ENCODE results near the gene KCNH2. TPM values are rescaled to one million over a fixed set of nuclear protein-coding genes. Genes with fewer than 3 reads are reported as not detected.

KCNH2 gene, protein sequence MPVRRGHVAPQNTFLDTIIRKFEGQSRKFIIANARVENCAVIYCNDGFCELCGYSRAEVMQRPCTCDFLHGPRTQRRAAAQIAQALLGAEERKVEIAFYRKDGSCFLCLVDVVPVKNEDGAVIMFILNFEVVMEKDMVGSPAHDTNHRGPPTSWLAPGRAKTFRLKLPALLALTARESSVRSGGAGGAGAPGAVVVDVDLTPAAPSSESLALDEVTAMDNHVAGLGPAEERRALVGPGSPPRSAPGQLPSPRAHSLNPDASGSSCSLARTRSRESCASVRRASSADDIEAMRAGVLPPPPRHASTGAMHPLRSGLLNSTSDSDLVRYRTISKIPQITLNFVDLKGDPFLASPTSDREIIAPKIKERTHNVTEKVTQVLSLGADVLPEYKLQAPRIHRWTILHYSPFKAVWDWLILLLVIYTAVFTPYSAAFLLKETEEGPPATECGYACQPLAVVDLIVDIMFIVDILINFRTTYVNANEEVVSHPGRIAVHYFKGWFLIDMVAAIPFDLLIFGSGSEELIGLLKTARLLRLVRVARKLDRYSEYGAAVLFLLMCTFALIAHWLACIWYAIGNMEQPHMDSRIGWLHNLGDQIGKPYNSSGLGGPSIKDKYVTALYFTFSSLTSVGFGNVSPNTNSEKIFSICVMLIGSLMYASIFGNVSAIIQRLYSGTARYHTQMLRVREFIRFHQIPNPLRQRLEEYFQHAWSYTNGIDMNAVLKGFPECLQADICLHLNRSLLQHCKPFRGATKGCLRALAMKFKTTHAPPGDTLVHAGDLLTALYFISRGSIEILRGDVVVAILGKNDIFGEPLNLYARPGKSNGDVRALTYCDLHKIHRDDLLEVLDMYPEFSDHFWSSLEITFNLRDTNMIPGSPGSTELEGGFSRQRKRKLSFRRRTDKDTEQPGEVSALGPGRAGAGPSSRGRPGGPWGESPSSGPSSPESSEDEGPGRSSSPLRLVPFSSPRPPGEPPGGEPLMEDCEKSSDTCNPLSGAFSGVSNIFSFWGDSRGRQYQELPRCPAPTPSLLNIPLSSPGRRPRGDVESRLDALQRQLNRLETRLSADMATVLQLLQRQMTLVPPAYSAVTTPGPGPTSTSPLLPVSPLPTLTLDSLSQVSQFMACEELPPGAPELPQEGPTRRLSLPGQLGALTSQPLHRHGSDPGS
- not detected in 2 replicates for total RNA-seq (2014; rRNA removed; shearing (Covaris generic))

DNA sequence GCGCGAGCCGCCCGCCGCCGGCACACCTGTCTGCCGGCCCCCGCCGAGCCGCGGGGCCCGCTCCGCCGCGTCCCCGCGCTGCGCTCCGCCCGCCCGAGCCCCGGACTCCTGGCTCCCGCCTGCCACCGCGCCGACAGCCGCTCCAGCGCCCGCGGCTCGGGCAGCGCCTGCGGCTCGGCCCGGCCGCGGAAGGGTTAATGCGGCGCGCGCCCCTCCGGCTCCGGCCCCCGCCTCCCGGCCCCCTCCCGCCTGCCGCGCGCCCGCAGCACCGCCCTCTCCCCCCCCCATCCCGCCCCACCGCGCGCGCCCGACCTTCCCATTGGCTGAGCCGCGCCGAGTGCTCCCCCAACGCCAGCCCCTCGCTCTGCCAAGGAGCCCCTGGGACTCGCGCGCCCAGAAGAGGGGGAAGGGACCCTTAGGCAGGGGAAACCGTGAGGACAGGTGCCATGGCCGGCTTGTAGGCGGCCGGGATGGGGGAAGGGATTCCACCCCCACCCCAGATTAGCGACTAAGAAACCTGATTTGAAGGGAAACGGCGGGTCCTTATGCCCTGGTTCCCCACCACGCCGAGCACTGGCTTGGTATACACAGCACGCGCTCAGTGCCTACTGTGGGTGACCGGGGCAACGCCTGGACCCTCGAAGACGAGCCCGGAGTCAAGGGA lies at the start of gene KCNH2:
Gene KCNH2, minus strand, starts transcription at position 196 of the 664 bp plus-strand sequence. CDS start 408 bp downstream, outside the sequence.

DNA sequence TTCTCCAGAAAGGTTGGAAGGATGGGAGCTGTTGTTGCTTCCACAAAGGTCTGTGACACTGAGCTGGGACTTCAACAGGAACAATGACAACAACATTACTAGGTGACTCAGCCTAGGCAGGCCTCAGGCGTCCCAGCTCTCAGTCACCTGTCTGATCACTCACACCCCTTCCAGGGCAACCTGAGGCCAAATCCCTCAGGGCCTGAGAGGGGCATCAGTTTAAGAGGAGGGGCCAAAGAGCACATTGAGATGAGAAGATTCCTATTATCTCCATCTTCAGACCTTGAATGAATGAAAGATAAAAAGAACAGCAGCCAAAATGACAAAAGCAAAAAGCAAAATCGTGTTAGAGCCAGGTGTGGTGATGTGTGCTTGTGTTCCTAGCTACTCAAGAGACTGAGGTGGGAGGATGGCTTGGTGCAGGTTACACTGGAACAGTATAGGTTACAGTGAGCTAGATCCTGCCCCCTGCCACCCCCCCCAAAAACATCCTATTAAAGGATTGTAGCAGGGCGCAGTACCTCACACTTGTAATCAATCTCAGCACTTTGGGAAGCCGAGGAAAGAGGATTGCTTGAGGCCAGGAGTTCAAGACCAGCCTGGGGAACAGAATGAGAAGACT lies 46.4 kb upstream of the KCNH2 start, which contains the start of gene ATG9B:
Gene ATG9B, minus strand, starts transcription at position 60 of the 622 bp plus-strand sequence. CDS start 71 bp downstream, outside the sequence.

DNA sequence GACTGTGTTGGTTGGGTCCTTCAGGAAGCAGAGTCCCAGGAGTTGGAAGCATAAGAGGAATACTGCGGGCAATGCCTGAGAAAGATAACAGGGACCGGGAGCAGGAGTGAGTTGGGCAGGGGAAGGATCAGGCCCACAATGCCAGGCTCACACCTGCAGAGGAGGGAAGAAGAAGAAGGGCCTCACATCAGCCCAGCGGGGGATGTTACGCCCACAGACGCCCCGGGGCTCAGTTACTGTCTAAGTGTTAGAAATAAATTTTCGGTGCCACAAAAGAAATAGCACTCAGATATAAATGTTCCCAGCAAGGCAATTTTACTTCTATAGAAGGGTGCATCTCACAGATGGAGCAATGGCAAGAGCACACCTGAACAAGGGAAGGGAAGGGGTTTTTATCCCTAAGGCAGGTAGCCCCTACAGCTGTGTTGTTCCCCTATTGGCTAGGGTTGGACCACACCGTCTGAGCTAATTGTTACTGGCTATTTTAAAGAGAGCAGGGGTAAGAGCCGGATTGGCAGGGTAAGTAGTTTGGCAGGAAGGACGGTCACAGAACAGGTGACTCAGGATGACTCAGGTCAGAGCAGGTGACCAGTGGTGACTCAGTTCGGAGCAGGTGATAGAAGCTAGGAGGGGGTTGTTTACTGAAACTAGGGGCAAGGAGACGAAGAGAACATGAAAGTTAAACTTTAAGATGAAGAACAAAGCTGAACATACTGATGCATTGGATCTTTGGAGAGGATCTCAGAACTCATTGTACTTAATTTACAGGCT lies 12.5 kb upstream of the KCNH2 start, which contains the start of gene NOS3:
Gene NOS3, plus strand, starts transcription at position 602 of the 771 bp plus-strand sequence. CDS start 2,787 bp downstream, outside the sequence.

Other genes starting within 250 kb of the KCNH2 start
- not detected in 2 replicates for gene GIMAP5, start 240.9 kb downstream of the KCNH2 start, total RNA-seq (2014; rRNA removed; shearing (Covaris generic))
- gene TMEM176B, start 178.0 kb downstream of the KCNH2 start, total RNA-seq (2014; rRNA removed; shearing (Covaris generic)): not detected in 2 replicates
- not detected in 2 replicates for gene TMEM176A, start 177.6 kb downstream of the KCNH2 start, total RNA-seq (2014; rRNA removed; shearing (Covaris generic))
- gene AOC1, start 125.8 kb downstream of the KCNH2 start, total RNA-seq (2014; rRNA removed; shearing (Covaris generic)): 0.08 TPM in 1 of 2 replicates, not detected in the other
- not detected in 2 replicates for gene NOS3, start 12.7 kb upstream of the KCNH2 start, total RNA-seq (2014; rRNA removed; shearing (Covaris generic))
- gene ATG9B, start 46.2 kb upstream of the KCNH2 start, total RNA-seq (2014; rRNA removed; shearing (Covaris generic)): not detected in 2 replicates
- gene ABCB8, start 50.1 kb upstream of the KCNH2 start, total RNA-seq (2014; rRNA removed; shearing (Covaris generic)): 29.2 and 37.3 TPM in 2 replicates
- gene ASIC3, start 70.2 kb upstream of the KCNH2 start, total RNA-seq (2014; rRNA removed; shearing (Covaris generic)): 0.74 and 3.7 TPM in 2 replicates
- 44.8 and 50.0 TPM in 2 replicates for gene CDK5, start 79.6 kb upstream of the KCNH2 start, total RNA-seq (2014; rRNA removed; shearing (Covaris generic))
- 193 and 293 TPM in 2 replicates for gene SLC4A2, start 81.3 kb upstream of the KCNH2 start, total RNA-seq (2014; rRNA removed; shearing (Covaris generic))
- gene FASTK, start 102.5 kb upstream of the KCNH2 start, total RNA-seq (2014; rRNA removed; shearing (Covaris generic)): 93.0 and 94.2 TPM in 2 replicates
- gene TMUB1, start 105.2 kb upstream of the KCNH2 start, total RNA-seq (2014; rRNA removed; shearing (Covaris generic)): 48.4 and 64.1 TPM in 2 replicates
- 58.4 and 63.6 TPM in 2 replicates for gene AGAP3, start 108.2 kb upstream of the KCNH2 start, total RNA-seq (2014; rRNA removed; shearing (Covaris generic))
- not detected in 2 replicates for gene GBX1, start 189.4 kb upstream of the KCNH2 start, total RNA-seq (2014; rRNA removed; shearing (Covaris generic))
- not detected in 2 replicates for gene ASB10, start 208.9 kb upstream of the KCNH2 start, total RNA-seq (2014; rRNA removed; shearing (Covaris generic))
- not detected in 2 replicates for gene H2BK1, start 232.2 kb upstream of the KCNH2 start, total RNA-seq (2014; rRNA removed; shearing (Covaris generic))
- 57.4 and 67.6 TPM in 2 replicates for gene ABCF2, start 248.9 kb upstream of the KCNH2 start, total RNA-seq (2014; rRNA removed; shearing (Covaris generic))